GM18508 (cell line): ENCODE data around the gene POMC.
"Not testable (repeated sequence)": the region's sequence is repeated elsewhere in the genome, so short reads cannot be mapped to it uniquely, and the experiment has no call there.

ENCODE experiments used
- ATAC-seq: cut with Tn5 transposase; IDR thresholded peaks from one replicate; pipeline ENCODE4 v1.9.1; 2021; ENCODE audit warnings: moderate number of reproducible peaks; ENCODE audit not compliant: insufficient read depth, unreplicated experiment

The POMC gene

DNA sequence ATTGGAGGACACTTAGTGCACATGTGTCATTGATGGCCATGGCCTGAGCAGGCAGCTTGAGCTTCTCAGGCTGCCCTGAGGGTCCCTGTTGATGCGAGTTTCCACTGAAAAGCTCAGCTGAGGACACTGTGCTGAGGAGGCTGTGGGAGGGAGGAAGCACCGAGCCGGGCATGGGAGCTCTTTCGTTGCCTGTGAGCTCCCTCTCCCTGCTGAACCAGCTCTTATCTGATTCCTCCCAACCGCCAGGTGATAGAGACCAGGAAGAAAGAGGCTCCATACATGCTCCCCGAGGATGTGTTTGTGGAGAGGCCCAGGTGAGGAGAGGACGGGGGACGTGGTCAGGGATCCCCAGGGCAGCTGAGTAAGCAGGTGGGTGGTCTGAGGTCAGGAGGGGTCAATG lies 27.3 kb downstream of the POMC start:
- ATAC-seq = no peak

DNA sequence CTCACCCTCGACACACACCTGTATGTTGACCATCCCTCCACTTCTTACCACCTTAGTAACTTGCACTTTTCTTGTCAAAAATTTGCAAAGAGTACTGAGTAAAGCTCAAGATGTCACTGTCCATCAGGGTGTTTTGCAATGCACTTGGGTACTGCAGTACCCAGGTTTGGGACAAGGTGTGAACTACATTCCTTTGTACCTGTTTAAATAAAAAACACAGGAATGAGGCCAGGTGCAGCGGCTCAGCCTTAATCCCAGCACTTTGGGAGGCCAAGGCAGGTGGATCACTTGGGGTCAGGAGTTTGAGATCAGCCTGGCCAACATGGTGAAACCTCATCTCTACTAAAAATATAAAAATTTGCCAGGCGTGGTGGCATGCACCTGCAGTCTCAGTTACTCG lies 27.8 kb downstream of the POMC start:
- ATAC-seq = not testable (repeated sequence)

DNA sequence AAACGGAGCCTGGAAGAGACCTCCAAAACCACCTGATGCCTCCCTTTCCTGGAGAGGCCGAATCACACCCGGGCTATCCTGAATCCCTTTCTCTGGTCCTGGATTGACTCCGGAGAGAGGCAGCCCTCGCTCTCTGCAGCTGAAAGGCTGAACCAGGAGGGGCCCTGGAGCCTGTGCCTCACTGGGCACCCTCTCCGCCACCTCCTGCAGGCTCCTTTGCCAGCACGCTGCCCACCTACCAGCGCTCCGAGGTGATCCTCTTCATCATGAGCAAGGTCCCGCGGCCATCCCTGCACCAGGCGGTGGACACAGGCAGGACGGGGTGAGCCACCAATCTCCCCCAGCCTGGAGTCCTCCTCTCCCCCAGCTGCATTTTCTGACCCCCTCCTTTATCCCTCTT lies 35.7 kb downstream of the POMC start:
- no peak for ATAC-seq

DNA sequence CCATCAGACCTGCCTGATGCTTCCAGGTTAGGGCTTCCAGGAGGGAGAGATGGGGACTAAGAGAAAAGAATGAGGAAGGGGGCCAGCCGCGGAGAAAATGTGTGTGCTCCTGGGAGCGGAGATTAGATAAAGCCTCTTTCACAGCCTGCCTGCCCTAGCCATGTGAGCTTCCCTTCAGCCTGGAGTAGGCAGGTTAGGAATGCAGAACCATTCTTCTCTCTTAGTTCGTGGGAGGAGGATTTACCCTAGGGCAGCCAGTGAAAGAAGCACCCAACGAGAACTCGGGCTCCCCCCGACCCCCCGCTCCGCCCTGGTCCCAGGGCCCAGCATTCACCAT lies 36.1 kb downstream of the POMC start:
- ATAC-seq = no peak

DNA sequence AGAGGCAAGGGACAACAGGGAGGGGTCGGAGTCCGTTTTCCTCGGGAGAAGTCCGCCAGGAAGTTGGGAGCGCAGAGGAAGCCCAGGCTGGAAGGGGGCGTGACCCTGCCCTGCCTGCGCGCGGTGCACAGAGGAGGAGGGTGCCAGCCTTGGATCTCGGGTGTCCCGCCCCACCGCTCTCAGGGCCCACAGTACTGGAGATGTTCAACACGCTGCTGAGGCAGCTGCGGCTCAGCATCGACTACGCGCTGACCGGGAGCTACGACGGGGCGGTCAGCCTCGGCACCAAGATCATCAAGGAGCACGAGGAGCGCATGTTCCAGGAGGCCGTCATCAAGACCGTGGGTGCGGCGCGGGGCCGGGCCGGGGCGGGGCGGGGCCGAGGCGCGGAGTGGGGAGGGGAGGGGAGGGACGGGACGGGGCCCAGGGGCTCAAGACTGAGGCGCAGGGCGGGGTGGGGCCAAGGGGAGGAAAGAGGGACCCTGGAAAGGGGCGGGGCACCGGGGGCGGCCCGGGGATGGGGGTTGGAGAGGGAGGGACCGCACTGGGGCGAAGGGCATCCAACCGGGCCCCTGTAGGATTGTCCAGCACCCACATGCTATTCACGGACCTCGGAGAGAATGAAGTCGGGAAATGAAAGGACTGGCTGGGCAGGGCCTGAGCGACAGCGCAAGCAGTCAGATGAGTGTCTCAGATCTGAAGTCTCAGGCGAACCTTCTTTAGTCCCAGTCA lies 36.6 kb downstream of the POMC start:
- ATAC-seq = no peak

DNA sequence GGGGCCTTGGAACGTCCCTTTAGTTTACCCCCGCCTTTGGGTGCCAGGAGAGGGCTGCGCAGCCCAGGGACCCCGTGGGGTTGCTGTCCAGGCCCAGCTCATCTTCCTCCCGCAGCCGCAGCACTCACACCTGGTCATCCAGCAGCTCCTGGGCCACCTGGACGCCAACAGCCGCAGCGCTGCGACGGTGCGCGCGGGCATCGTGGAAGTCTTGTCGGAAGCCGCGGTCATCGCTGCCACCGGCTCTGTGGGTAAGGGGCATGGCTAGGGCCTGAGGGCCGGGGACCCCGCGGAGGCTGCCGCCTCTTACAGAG lies 37.2 kb downstream of the POMC start:
- ATAC-seq = no peak

DNA sequence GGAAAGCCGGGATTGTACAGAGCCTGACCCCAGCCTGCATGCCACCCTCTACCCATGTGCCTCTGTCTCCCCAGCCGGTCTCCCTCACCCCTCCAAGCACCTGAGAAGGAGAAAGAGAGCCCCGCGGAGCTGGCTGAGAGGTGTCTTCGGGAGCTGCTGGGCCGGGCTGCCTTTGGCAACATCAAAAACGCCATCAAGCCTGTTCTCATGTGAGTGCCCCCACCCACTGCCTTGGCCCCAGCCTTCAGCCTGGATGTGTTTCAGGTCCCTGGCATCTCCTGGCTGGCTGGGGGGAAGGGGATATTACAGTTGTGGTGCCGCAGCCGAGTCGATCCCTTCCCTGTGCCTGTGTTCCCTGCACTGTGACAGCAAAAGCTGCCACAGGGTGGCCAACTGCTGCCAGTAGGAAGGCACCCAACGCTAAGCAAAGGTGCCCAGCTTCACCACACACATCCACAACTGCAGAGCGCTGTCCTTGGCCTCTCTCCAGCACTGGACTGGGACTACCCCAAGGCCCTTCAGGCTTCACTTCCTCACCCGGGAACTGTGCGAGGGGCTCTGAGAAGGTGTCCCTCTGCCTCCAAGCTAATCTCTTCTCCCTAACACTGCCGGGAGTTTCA lies 38.4 kb downstream of the POMC start:
- no peak for ATAC-seq

DNA sequence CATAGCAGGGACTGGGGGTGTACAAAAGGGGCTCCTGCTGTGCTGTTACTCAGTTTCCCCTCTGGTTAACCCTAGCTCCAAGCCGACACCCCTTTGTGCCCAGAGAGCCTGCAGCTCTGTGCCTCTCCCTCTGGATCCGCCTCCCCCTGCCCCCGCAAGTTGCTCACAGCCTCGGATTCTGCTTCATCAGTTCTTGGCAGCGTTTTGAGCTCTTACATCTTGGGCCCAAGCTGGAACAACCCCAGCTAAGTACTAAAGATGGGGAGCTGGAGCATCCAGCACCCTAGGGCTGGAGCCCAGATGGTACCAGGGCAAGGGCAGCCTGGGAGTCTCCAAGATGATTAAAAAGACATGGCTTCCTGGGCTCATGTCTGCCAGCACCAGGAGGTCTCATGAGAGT lies 40.7 kb downstream of the POMC start:
- no peak for ATAC-seq

DNA sequence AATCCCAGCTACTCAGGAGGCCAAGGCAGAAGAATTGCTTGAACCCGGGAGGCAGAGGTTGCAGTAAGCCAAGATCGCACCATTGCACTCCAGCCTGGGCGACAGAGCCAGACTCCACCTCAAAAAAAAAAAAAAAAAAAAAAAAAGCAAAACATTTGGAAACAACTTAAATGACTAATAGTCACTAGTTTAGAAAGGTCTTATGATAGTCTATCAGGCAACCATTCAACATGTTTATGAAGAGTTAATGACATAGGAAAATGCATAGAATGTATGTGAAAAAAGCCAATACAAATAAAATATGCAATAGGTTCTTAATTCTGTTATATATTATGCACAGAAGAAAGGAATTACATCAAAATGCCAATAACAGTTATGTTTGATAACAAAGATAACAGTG lies 41.3 kb downstream of the POMC start:
- ATAC-seq = not testable (repeated sequence)

DNA sequence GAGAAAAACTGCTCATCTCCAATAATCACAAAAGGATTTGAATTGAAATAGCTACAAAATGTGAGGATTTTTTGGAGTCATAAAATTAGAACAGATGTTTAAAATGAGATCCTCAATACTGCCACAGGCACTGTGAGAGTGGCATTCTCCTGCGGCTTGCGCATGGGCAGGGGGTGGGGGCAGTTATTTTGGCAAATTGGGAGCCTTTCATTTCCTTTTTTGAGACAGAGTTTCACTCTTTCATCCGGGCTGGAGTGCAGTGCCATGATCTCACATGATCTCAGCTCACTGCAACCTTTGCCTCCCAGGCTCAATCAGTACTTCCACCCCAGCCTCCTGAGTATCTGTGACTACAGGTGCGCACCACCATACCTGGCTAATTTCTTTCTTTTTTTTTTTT lies 42.4 kb downstream of the POMC start:
- no peak for ATAC-seq

DNA sequence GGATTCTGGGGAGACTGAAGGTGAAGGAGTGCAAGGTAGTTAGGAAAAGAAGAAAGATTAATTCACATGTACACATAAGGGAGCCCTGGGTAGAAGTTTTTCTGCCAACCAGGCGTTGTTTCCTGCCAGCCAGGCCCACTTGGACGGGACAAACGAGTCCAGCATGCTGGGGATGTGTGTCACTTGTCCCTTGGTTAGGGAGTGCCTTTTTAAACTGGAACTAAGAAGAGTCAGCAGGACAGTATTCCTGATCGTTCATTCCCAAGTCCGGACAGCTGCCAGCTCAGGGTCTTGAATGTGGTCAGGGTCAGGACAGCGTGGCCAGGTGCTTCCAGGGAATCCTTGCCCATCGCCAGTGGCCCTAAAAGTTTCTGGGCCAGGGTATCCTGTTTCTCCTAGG lies 43.2 kb downstream of the POMC start:
- no peak for ATAC-seq

DNA sequence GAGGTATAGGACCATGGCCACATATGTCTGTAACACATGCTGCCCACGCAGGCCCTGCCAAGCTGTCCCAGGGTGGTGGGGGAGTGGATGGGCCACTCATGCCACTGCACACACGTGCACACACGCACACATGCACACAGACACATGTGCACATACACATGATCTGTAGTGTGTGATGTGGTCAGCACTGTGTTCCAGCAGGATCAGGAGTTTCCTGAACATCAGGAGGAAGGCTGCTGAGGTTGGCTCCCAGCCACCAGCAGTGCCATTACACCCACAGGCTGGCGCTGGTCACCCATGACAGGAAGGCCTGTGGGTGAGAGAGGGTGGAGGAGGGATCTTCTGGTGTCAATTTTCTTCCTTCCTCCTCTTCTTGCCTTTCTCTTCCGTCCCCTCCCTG lies 44.7 kb downstream of the POMC start:
- no peak for ATAC-seq

DNA sequence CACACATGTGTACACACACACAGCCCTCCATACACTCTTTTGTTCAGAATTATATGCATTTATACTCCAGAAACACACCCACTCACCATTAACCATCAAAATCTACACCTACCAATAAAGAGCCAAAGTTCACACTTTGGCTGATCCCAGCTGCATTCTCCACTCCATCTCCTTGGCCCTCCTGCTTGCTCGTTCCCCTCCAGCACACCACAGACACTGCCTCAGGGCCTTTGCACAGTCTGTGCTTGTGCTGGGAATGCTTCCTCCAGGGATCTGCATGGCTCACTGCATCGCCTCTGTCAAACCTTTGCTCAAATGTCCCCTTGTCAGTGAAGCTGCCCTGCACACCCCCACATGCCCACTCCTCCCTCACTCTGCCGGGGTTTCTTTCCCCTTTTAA lies 46.0 kb downstream of the POMC start:
- ATAC-seq = no peak

DNA sequence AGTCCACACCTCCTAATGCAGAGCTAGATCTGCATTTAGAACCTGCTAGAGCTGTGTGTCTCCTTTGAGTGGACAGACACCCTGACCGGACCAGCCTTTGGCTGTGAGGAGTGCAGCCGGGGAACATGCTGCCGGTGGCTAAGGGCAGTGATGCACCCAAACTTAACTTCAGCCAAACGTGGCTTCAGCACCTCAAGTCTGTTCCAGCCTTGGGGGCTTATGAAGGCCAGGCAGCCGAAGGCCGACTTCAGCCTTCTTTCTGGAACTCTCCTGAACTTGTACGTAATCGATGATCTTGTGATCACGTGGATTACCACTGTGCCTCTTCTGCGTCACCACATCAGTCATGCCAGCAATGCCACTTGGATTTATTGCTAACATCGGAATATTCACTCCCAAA lies 49.1 kb downstream of the POMC start:
- ATAC-seq = no peak

DNA sequence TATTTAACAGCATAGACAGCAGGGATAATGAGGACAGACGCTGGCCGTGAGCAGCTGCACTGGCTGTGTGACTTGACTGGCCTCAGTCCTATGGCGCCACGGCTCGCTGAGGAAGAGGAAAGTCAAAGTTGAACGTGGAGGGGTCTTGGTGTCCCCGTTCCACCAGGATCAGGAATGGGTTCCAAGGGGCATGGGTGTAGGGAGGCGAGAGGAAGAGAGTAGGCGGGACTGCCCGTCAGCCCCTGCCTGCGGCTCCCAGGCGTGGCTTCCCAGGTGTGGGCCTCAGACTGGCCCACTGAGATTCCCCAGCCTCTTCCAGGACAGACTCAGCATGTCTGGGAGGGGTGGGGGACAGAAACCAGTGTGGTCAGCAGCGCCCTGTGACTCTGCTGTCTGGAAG lies 51.4 kb downstream of the POMC start:
- no peak for ATAC-seq

DNA sequence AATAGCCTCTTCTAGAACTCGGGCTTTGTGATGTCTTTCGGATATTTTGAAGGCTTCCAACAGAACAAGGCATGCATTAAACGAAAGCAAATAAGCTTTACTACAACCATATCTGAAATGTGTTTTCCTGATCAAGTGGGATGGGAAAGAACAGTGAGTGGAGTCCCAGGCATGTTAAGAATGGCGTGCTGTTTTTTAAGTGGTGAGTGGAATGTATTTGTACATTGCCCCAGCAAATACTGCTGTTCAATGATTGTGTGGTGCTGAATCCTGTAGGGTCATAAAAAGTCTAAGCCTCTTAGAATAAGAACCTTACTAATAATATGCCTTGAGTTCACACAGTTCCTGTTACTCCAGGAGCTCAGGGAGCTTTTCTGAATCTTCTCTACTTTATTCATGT lies 52.5 kb downstream of the POMC start:
- no peak for ATAC-seq

DNA sequence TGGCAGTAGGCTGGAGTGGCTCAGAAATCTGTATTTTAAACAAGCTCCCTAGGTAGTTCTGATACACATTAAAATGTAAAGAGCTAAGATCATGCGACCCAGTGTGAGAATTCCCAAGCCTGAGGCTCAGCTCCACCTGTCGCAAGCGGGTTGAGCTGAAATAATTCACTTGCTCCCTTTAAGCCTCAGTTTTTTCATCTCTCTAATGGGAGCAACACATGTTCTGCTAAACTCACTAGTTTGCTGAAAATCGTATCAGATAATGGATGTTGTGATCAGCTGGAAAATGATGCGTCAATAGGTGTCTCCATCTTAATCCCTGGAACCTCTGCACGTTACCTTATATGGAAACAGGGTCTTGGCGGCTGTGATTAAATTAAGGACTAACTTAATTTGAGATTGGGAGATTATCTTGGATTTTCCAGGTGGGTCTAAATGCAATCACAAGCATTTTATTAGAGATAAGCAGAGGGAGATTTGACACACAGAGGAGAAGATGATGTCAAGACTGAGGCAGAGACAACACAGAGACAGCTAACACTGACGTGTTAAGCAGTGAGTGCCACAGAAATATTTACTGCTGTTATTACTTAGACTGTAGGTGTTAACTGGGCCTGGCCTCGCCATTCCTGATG lies 53.0 kb downstream of the POMC start:
- no peak for ATAC-seq

DNA sequence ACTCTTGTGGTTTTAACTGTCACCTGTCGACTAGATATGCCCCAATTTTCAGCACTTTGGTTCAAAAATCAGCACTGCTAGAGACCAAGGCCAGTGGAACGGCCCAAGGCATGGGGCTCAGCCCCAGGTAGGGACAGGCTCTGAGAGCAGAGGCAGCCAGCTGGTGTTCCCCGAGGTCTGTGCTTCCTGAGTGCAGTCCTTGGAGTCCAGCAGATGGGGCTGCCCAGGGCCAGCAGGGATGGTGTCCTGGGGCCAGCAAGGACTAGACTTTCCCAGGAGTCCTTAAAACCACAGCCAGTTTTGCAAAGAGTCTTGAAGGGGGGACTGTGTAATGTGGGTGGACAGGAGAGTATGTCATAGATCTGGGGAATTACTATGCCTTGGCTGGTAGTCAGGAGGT lies 56.3 kb downstream of the POMC start:
- no peak for ATAC-seq
